B cell (primary cell): ENCODE measurements around the gene COA8. TPM values are rescaled to one million over a fixed set of nuclear protein-coding genes. Genes with fewer than 3 reads are reported as not detected.

Experiments
- ATAC-seq: fragments of 200-7000 bp; cut with Tn5 transposase; one replicate; pipeline ENCODE4 v1.10.0; 2021; ENCODE audit warnings: low read depth, mild to moderate bottlenecking, moderate number of reproducible peaks, moderate library complexity
- CTCF ChIA-PET: fragments of 350-600 bp; sonication (Branson Sonifier 250); formaldehyde crosslinking; loops from one replicate; lab custom pipeline; 2021; ENCODE audit warnings: antibody characterized with exemption, inconsistent platforms; lab: Charles Lee
- POLR2A ChIA-PET: fragments of 350-600 bp; sonication (Branson Sonifier 250); formaldehyde crosslinking; loops from one replicate; lab custom pipeline; 2021; ENCODE audit warnings: antibody characterized with exemption; lab: Charles Lee
- DNase-seq: peaks from one replicate; pipeline ENCODE4 v3.0.0; 2013
- H2AFZ ChIP-seq: 2 replicates; pipeline ENCODE4 v1.6.1; 2012; ENCODE audit warnings: mild to moderate bottlenecking, low read depth, low read length; ENCODE audit not compliant: insufficient read depth, poor library complexity, severe bottlenecking
- H3K27ac ChIP-seq, 2 donors: 1 replicate in 1 of 2; 2 replicates in 1 of 2; pipeline ENCODE4 v1.5.1; 2012 to 2013; ENCODE audit warnings: low read length in 2 of 2, mild to moderate bottlenecking in 2 of 2, moderate library complexity in 1 of 2
- H3K27me3 ChIP-seq, 4 experiments: fragments of 200-600 bp in 1 of 4; sonication (generic) in 1 of 4; replicated peaks in 1 of 4; 1 replicate in 2 of 4; 2 replicates in 2 of 4; pipeline versions ENCODE4 v1.6.1 to v1.7.0; 2013 to 2016; ENCODE audit warnings: low read length in 3 of 4, mild to moderate bottlenecking in 2 of 4, mixed read lengths in 1 of 4, moderate library complexity in 1 of 4; ENCODE audit not compliant: insufficient read depth in 4 of 4, control insufficient read depth in 3 of 4; ENCODE audit errors: control extremely low read depth in 1 of 4
- H3K36me3 ChIP-seq, 2 experiments: replicated peaks in 1 of 2; 1 replicate in 1 of 2; 2 replicates in 1 of 2; pipeline versions ENCODE4 v1.6.1 to v1.7.1; 2013; ENCODE audit warnings: low read length in 1 of 2; ENCODE audit not compliant: insufficient read depth in 2 of 2, control insufficient read depth in 1 of 2; ENCODE audit errors: control extremely low read depth in 1 of 2, extremely low read depth in 1 of 2
- H3K4me1 ChIP-seq, 2 donors: fragments of 200-600 bp in 1 of 2; sonication (generic) in 1 of 2; 1 replicate in 1 of 2; 2 replicates in 1 of 2; pipeline versions ENCODE4 v1.5.1 to v1.6.1; 2013 to 2017; ENCODE audit warnings: low read length in 2 of 2; ENCODE audit not compliant: control insufficient read depth in 2 of 2, insufficient read depth in 2 of 2
- H3K4me2 ChIP-seq: replicated peaks from 2 replicates; pipeline ENCODE3; 2012; ENCODE audit warnings: mild to moderate bottlenecking, low read depth, low read length; ENCODE audit not compliant: poor library complexity, severe bottlenecking
- H3K4me3 ChIP-seq, 5 experiments: fragments of 200-600 bp in 1 of 5; sonication (generic) in 1 of 5; 1 replicate in 3 of 5; 2 replicates in 2 of 5; pipeline versions ENCODE4 v1.5.1 to v1.7.0; 2011 to 2016; ENCODE audit warnings: low read length in 4 of 5, mild to moderate bottlenecking in 4 of 5, low read depth in 2 of 5, control low read depth in 1 of 5, moderate library complexity in 1 of 5; ENCODE audit not compliant: insufficient read depth in 1 of 5; ENCODE audit errors: control extremely low read depth in 1 of 5, extremely low read depth in 1 of 5
- H3K79me2 ChIP-seq: fragments of 200-600 bp; sonication (generic); one replicate; pipeline ENCODE4 v1.6.0; 2016; ENCODE audit warnings: low read length; ENCODE audit not compliant: control insufficient read depth, insufficient read depth
- H3K9ac ChIP-seq: fragments of 200-600 bp; sonication (generic); 2 replicates; pipeline ENCODE4 v1.6.1; 2017; ENCODE audit warnings: mild to moderate bottlenecking, low read length, moderate library complexity
- H3K9me3 ChIP-seq, 3 donors: one replicate each; pipeline versions ENCODE4 v1.6.1 to v1.7.1; 2013; ENCODE audit warnings: low read length in 2 of 3; ENCODE audit not compliant: control insufficient read depth in 2 of 3, insufficient read depth in 1 of 3; ENCODE audit errors: control extremely low read depth in 1 of 3
- H4K20me1 ChIP-seq: 2 replicates; pipeline ENCODE4 v1.6.0; 2012; ENCODE audit warnings: mild to moderate bottlenecking, low read length; ENCODE audit not compliant: insufficient read depth, control insufficient read depth, poor library complexity, severe bottlenecking
- H3K27ac Mint-ChIP-seq: one replicate; pipeline ENCODE4 v1.8.0; 2021; ENCODE audit warnings: mixed read lengths
- H3K27me3 Mint-ChIP-seq: one replicate; pipeline ENCODE4 v1.8.0; 2021; ENCODE audit warnings: mixed read lengths
- H3K4me1 Mint-ChIP-seq: one replicate; pipeline ENCODE4 v1.8.0; 2021; ENCODE audit warnings: mixed read lengths
- H3K4me3 Mint-ChIP-seq: one replicate; pipeline ENCODE4 v1.8.0; 2021; ENCODE audit warnings: mixed read lengths
- H3K9me3 Mint-ChIP-seq: one replicate; pipeline ENCODE4 v1.8.0; 2022; ENCODE audit warnings: mixed read lengths; ENCODE audit not compliant: insufficient read depth
- EZH2 ChIP-seq: IDR thresholded peaks from 2 replicates; pipeline ENCODE4 v1.6.1; 2012; ENCODE audit warnings: borderline replicate concordance, low read depth, mild to moderate bottlenecking, moderate library complexity, low read length; ENCODE audit not compliant: insufficient read depth, poor library complexity, severe bottlenecking
- WGBS: methylation state at CpG from one replicate; pipeline ENCODE4 v1.1.5; 2013; ENCODE audit warnings: missing lambda C conversion rate; ENCODE audit not compliant: insufficient coverage; 5-methylcytosine and 5-hydroxymethylcytosine counted together
- intact Hi-C: fragments of 100-400 bp; cut with micrococcal nuclease; formaldehyde crosslinking; loops from one replicate; pipeline ENCODE4 v1.10.0; 2022
- polyA plus RNA-seq: library from polyadenylated mRNA; depleted of rRNA; stranded (reverse); fragments of >200 nt; gene quantifications from 2 replicates; pipeline ENCODE4 v1.2.3, GENCODE V29; 2012
- total RNA-seq, 2 donors: library from RNA; stranded (reverse); fragments of 120-200 nt in 1 of 2; gene quantifications; 1 replicate in 1 of 2; 2 replicates in 1 of 2; pipeline versions ENCODE4 v1.2.3 to v1.2.4, GENCODE V29; 2013 to 2022
- TF ChIP-seq, protein P1 (sequence below): fragments of 200-600 bp; IDR thresholded peaks from one replicate; pipeline ENCODE4 v1.8.0; 2022; ENCODE audit warnings: antibody characterized with exemption, mild to moderate bottlenecking

COA8 gene
- total and polyA plus RNA-seq, 2 donors (not counting 1 experiment from before 2014, with no cell fraction given) = 7.5 to 24.9 TPM

DNA sequence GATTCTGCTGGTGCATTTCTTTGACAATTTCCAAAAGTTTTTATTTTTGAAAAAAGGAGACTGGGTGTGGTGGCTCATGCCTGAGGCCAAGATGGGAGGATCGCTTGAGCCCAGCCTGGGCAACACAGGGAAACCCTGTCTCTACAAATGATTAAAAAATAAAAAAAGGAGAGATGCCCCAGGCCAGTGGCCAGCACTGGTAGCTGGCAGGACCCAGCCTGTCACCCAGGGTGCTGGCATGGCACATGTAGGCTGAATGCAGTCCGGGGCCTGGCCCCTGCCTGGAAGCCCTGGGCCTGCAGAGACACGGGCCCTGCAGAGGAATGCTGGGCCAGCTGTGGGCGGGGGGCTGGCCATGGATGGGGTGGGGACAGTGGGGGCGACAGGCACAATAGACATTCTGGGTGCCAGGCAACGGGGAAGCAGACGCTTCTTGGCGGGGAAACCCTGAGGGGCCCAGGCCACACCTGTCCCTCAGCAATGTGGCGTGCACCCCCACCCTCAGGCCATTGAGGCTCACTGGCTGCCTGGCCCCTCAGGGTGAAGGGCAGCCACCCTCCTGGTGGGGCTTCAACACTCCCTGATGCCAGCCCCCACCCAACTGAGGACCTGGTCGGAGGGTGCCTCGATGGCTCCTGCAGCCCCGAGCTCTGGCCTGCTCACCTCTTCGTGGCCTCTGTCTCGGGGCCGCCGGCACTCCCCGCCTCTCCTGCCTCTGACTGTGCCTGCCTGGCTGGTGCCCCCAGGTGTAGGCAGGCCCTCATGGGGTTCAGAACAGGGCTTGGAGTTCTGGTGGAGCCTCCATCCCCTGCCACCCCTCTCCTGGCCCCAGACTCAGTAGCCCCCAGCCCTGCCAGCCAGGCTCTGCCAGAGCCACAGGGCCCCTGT lies 21.7 kb upstream of the COA8 start:
- no peaks in the 10 kb centered on the region for H3K79me2 ChIP-seq
- no peak overlapping the region for H3K27ac Mint-ChIP-seq
- no peaks in the 10 kb centered on the region for H3K9me3 ChIP-seq
- intact Hi-C loops = no loop called here
- no peak overlapping the region for H3K27ac ChIP-seq
- no peak overlapping the region for H2AFZ ChIP-seq
- H3K27me3 Mint-ChIP-seq = no peaks in the 10 kb centered on the region
- no peaks in the 10 kb centered on the region for H3K9me3 Mint-ChIP-seq
- ChIA-PET POLR2A (interaction anchor here (0.8 kb wide), 1 partner anchor 22 kb away, joined by 3 read pairs; no protein-coding TSS in a partner anchor), CTCF (interaction anchor here (0.6 to 1.3 kb wide), 3 partner anchors 20 to 362 kb away, joined by 3 to 8 read pairs (median 7); no protein-coding TSS in a partner anchor)
- H3K27me3 ChIP-seq = peaks cover 0 to 16% (median 2%) of the 10 kb centered on the region in 4 experiments
- no peak for DNase-seq
- no peak overlapping the region for H3K4me3 Mint-ChIP-seq
- no peaks in the 10 kb centered on the region for H3K4me1 ChIP-seq
- 66% methylated on average over 17 of the region's 17 CpGs for WGBS
- H3K4me2 ChIP-seq = no peak overlapping the region
- no peak overlapping the region for H3K4me3 ChIP-seq
- TF ChIP-seq, protein P1, sequence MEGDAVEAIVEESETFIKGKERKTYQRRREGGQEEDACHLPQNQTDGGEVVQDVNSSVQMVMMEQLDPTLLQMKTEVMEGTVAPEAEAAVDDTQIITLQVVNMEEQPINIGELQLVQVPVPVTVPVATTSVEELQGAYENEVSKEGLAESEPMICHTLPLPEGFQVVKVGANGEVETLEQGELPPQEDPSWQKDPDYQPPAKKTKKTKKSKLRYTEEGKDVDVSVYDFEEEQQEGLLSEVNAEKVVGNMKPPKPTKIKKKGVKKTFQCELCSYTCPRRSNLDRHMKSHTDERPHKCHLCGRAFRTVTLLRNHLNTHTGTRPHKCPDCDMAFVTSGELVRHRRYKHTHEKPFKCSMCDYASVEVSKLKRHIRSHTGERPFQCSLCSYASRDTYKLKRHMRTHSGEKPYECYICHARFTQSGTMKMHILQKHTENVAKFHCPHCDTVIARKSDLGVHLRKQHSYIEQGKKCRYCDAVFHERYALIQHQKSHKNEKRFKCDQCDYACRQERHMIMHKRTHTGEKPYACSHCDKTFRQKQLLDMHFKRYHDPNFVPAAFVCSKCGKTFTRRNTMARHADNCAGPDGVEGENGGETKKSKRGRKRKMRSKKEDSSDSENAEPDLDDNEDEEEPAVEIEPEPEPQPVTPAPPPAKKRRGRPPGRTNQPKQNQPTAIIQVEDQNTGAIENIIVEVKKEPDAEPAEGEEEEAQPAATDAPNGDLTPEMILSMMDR = no peak
- TF ChIP-seq EZH2 = no peak
- no peaks in the 10 kb centered on the region for H3K36me3 ChIP-seq
- ATAC-seq = no peak
- peaks cover under 1% of the 10 kb centered on the region for H4K20me1 ChIP-seq
- no peaks in the 10 kb centered on the region for H3K4me1 Mint-ChIP-seq
- no peak overlapping the region for H3K9ac ChIP-seq
